ENCODE results near the gene NCSTN.
A peak's percentile ranks its signal among the peaks of the same experiment; 100 is the strongest.

Gene NCSTN

GRCh38 chr1:160353223-160353622 is 10.0 kb downstream of the NCSTN start:
- DNase-seq: peak; percentile 44

- DNase-seq: peak; percentile 83
Measured at GRCh38 chr1:160354388-160354985, 11.3 kb downstream of the NCSTN start.

DNA sequence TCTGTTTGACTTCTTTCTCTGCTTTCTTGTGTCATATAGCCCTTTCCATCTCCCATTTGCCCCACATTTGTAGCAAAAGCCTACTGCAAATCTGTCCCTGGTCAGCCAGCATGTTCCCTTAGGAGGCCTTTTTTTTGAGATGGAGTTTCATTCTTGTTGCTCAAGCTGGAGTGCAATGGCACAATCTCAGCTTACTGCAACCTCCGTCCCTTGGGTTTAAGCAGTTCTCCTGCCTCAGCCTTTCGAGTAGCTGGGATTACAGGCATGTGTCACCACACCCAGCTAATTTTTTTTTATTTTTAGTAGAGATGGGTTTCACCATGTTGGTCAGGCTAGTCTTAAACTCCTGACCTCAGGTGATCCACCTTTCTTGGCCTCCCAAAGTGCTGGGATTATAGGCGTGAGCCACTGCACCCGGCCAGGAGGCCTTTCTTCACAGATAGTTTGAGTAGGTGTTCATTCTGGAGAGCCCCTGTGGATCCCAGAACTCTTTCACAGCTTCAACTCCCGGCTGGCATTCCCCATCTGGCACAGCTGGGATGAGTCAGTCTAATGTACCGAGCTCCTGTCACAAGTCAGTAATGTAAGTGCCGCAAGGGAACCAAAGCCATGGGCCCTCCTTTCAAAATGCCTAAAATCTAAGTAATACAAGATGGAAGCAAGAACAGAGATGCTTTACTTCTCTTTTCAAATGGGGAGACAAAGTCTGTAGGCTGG is 14.3 kb downstream of the NCSTN start:
- no peak for DNase-seq

GRCh38 chr1:160358073-160358472 is 14.9 kb downstream of the NCSTN start:
- no peak for DNase-seq

GRCh38 chr1:160359559-160360226 is 16.5 kb downstream of the NCSTN start:
- DNase-seq: peak; percentile 17

- DNase-seq: peak; percentile 27
Measured at GRCh38 chr1:160360227-160360695, 17.1 kb downstream of the NCSTN start.

DNA sequence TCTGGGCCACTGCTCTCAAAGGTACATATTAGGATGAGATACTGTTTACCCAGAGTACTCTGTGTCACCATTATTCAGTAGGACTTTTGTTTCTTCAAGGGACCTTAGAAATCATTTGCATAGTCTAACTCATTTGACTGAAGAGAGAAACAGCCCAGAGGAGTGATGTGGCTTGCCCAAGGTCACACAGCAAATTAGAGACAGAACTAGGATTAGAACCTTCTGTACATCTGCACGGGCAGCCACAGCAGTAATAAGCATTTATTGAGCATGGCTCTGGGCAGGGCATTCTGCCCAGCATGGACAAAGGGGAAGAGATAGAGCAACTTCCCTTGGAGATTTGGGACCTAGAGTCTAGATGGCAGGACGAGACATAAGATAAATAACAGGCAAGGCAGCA is 18.0 kb downstream of the NCSTN start:
- no peak for DNase-seq

- peak; percentile 60 for DNase-seq
Measured at GRCh38 chr1:160361814-160362167, 18.6 kb downstream of the NCSTN start.

DNA sequence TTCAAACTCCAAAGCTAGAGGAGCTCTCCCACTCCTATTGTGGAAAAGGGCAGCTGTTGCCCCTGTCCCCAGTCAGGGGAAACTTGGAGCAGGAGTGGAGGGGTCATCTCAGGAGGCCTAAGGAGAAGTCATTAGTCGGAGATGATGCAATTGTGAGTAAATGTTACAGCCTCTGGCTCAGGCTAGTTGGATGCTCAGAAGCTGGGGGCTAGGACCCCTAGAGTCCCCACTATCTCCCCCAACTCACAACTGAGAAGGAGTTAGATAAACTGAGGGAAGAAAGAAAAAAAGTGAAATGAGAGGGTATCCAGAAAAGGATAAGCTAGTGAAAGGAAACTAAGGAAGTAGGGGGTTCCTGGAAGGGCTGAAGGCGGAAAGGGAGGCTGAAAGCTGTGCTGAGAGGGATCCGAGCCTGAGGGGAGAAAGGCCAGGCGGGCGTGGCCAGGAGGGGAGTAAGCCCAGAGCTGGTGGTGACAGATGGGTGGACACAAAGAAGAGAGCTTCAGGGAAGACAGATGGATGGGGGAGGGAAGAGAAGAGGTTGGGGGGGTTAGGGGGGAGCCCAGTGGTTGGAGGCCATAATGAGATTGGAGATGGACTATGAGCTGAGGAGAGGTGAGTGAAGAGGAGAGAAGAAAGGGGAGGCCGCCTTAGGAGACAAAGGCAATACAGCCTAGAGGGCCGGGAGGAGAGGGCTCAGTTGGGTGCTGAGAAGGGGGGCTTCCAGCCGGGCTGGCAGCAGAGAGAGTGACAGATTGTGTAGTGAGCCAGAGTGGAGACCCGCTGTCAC is 19.2 kb downstream of the NCSTN start:
- peak; percentile 100 for DNase-seq

DNA sequence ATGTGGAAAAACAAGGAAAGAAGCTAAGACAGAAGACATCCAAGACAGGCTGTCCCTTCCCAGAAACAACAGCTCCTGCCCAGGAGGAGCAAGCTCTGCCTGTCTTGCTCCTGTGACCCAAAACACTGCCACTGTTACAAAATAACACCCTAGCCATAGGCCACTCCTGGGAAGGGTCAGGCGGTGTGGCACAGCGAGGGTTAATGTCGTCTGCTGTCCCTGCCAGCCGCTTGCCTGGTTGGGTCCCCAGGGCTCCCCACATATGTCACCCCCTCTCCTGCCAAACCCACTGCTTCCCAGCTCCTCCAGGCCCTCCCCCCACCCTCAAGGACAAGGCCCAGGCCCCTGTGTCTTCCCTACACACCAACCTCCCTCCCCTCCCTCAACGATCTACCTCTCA is 19.8 kb downstream of the NCSTN start:
- DNase-seq: peak; percentile 88

- DNase-seq: peak; percentile 75
Measured at GRCh38 chr1:160363951-160364735, 21.0 kb downstream of the NCSTN start.

DNA sequence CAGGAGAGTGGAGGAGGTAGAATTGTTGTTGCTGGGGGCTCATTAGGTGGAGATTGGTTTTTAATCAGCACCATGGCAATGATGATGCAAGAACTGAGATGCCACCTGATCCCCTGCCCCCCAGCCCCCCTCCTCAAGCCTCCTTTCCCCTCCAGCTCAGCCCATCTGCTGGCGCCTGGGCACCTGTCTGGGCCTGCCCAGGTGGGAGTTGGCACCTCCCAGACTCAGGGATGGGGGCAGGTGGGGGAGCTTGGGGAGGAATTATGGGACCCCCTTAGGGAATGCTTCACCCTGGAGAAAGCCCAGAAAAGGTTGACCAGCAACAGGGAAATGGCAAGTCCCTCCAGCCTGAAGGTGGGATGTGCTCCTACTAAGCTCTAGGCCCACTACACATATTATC is 22.1 kb downstream of the NCSTN start:
- DNase-seq: peak; percentile 69

GRCh38 chr1:160366731-160367515 is 23.7 kb downstream of the NCSTN start, which contains the start of gene NHLH1:
Gene NHLH1 (plus strand): TSS chr1:160367071. CDS start chr1:160370732, 3,661 bp downstream.
- DNase-seq: peak; percentile 98

DNA sequence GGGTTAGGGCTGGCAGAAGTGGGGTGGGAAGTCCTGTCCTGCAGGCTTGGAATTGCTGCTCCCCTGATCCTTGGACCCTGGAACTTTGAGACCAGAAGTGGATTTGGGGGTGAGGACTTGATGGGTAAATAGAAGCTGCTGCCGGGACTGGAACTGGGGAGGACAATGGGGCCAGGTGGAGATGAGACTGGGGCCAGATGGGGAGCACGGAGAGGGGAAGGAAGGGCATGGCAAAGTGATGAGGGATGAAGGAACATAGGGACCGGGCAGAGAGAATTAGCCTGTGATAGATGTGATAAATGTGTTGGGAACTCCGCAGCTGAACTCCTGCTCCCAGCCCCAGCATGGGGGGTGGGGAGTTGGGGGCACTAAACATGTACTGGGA is 24.3 kb downstream of the NCSTN start:
- peak; percentile 69 for DNase-seq

DNA sequence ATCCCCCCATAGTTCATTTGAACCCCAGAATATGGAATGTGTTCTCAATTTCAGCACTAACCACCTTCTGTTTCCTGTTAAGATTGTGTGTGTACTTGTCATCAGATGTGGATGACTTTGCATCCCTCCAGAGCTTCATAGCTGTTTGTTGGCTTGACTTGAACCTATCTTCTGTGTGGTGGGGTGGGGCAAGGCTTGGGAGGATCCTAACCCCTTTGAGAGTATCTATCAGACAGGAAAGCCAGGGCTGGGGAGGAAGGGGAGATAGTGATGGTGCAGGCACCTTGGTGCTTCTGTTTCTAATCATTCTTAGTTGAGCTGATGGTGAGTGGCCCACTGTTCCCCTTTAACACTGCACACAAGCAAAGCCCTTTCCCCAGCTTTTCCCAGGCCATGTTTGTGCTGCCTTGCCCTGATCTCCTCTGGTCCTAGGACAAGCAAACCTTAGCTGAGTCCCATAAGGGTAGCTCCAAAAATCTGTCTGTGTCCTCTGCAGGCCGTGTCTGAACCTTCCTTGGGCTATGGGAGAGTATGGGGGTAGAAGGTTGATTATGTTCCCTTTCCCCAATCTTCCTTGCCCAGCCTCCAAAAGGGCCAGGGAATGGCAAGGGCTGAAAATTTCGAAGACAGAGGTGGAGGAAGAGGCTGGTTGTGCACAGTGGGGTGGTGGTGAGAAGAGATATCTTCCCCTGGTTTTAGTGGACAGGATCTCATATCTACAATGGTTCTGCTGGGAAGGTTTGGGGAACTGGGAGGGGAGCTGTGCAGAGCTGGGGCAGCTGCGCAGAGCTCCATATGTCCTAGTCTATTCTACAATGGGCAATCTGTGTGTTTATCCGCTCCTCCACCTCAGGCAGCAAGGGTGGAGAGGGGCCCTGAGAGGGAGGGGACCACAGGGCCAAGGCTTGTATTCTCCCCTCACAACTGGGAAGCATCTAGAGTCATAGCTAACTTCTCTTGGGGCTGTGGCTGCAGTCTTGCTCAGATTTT is 25.0 kb downstream of the NCSTN start:
- peak; percentile 83 for DNase-seq

DNA sequence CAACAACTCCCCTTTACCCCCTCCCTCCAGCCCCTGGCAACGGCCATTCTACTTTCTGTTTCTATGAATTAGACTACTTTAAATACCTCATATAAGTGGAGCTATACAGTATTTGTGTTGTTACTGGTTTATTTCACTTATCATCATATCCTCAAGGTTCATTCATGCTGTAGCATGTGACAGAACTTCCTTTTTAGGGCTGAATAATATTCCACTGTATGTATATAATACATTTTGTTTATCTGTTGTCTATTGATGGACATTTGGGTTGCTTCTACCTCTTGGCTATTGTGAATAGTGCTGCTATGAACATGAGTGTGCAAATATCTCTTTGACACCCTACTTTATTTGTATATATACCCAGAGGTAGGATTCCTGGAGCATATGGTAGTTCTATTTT is 25.9 kb downstream of the NCSTN start:
- DNase-seq: no peak

DNA sequence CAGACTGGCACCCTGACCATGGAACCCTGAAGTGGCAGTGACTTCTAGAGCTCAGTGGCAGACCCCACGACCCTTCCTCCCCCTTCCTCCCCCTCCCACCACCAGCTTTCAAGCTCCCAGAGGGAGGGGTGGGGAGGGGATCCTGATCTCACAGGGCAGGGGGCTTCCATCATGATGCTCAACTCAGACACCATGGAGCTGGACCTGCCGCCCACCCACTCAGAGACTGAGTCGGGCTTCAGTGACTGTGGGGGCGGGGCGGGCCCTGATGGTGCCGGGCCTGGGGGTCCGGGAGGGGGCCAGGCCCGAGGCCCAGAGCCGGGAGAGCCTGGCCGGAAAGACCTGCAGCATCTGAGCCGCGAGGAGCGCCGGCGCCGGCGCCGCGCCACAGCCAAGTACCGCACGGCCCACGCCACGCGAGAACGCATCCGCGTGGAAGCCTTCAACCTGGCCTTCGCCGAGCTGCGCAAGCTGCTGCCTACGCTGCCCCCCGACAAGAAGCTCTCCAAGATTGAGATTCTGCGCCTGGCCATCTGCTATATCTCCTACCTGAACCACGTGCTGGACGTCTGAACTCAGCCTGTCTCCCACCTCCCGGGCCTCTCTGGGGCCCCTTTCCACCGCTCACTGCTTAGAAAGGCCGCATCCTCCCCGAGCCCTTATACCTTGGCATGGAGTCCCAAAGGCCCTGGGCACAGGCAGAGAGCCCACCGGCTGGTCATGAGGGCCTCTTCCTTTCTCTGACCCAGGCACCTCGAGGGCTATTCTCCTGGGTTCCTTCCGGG is 27.6 kb downstream of the NCSTN start:
- peak; percentile 82 for DNase-seq

- peak; percentile 71 for DNase-seq
Measured at GRCh38 chr1:160371346-160371631, 28.1 kb downstream of the NCSTN start.

GRCh38 chr1:160371756-160372155 is 28.6 kb downstream of the NCSTN start:
- peak; percentile 40 for DNase-seq

GRCh38 chr1:160373696-160374095 is 30.5 kb downstream of the NCSTN start:
- peak; percentile 41 for DNase-seq

Data from NCI-H82 (cell line).